Vagina (tissue), 2 donors: ENCODE results near the gene PAX9.
A peak's percentile ranks its signal among the peaks of the same experiment; 100 is the strongest.

Source experiments
- POLR2AphosphoS5 ChIP-seq, 2 donors: sonication (generic); formaldehyde crosslinking; IDR thresholded peaks; one replicate each; pipeline ENCODE4 v1.9.0; 2017; ENCODE audit warnings: antibody characterized with exemption in 2 of 2, mild to moderate bottlenecking in 2 of 2, low read depth in 1 of 2; ENCODE audit not compliant: insufficient read depth in 1 of 2
- TF ChIP-seq, protein P1 (sequence below), 3 experiments: fragments of 450-650 bp in 2 of 3; fragments of 200-600 bp in 1 of 3; sonication (generic) in 1 of 3; IDR thresholded peaks; one replicate each; pipeline ENCODE4 v1.5.1; 2017 to 2019; ENCODE audit warnings: antibody characterized with exemption in 3 of 3, mild to moderate bottlenecking in 2 of 3, moderate library complexity in 2 of 3

DNA sequence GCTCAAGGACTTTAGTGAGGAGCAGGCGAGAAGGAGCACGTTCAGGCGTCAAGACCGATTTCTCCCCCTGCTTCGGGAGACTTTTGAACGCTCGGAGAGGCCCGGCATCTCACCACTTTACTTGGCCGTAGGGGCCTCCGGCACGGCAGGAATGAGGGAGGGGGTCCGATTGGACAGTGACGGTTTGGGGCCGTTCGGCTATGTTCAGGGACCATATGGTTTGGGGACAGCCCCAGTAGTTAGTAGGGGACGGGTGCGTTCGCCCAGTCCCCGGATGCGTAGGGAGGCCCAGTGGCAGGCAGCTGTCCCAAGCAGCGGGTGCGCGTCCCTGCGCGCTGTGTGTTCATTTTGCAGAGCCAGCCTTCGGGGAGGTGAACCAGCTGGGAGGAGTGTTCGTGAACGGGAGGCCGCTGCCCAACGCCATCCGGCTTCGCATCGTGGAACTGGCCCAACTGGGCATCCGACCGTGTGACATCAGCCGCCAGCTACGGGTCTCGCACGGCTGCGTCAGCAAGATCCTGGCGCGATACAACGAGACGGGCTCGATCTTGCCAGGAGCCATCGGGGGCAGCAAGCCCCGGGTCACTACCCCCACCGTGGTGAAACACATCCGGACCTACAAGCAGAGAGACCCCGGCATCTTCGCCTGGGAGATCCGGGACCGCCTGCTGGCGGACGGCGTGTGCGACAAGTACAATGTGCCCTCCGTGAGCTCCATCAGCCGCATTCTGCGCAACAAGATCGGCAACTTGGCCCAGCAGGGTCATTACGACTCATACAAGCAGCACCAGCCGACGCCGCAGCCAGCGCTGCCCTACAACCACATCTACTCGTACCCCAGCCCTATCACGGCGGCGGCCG is 1.1 kb downstream of the PAX9 start:
- TF ChIP-seq, protein P1, sequence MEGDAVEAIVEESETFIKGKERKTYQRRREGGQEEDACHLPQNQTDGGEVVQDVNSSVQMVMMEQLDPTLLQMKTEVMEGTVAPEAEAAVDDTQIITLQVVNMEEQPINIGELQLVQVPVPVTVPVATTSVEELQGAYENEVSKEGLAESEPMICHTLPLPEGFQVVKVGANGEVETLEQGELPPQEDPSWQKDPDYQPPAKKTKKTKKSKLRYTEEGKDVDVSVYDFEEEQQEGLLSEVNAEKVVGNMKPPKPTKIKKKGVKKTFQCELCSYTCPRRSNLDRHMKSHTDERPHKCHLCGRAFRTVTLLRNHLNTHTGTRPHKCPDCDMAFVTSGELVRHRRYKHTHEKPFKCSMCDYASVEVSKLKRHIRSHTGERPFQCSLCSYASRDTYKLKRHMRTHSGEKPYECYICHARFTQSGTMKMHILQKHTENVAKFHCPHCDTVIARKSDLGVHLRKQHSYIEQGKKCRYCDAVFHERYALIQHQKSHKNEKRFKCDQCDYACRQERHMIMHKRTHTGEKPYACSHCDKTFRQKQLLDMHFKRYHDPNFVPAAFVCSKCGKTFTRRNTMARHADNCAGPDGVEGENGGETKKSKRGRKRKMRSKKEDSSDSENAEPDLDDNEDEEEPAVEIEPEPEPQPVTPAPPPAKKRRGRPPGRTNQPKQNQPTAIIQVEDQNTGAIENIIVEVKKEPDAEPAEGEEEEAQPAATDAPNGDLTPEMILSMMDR (IDR thresholded peaks at IDR 0.05): no peak
- peak in 1 of 2 donors; percentile 5 for TF ChIP-seq POLR2AphosphoS5 (IDR thresholded peaks at IDR 0.05; ENCODE audit: insufficient read depth in 1 of 2, low read depth in 1 of 2)
